Uterus (tissue), 4 donors: ENCODE measurements around the gene CD40. TPM values are rescaled to one million over a fixed set of nuclear protein-coding genes. Genes with fewer than 3 reads are reported as not detected.

Experiments used
- DNase-seq, 2 donors: peaks; one replicate each; pipeline ENCODE4 v3.0.0-alpha.2; 2019 to 2020
- H3K27ac ChIP-seq, 2 donors: fragments of 200-600 bp; sonication (generic); 1 replicate in 1 of 2; 2 replicates in 1 of 2; pipeline ENCODE4 v1.5.1; 2016 to 2018
- H3K27me3 ChIP-seq, 2 donors: fragments of 200-600 bp; sonication (generic); one replicate each; pipeline ENCODE4 v1.5.1; 2018 to 2019; ENCODE audit warnings: control low read depth in 1 of 2
- H3K36me3 ChIP-seq, 2 donors: fragments of 200-600 bp; sonication (generic); one replicate each; pipeline ENCODE4 v1.5.1; 2019; ENCODE audit warnings: control low read depth in 1 of 2
- H3K4me1 ChIP-seq, 2 donors: fragments of 200-600 bp; sonication (generic); one replicate each; pipeline ENCODE4 v1.5.1; 2018 to 2019; ENCODE audit warnings: control low read depth in 1 of 2
- H3K4me3 ChIP-seq, 2 donors: fragments of 200-600 bp; sonication (generic); 1 replicate in 1 of 2; 2 replicates in 1 of 2; pipeline ENCODE4 v1.5.1; 2018 to 2019; ENCODE audit warnings: mild to moderate bottlenecking in 1 of 2
- H3K9me3 ChIP-seq, 2 donors: fragments of 200-600 bp; sonication (generic); one replicate each; pipeline ENCODE4 v1.5.1; 2019; ENCODE audit warnings: control low read depth in 1 of 2
- CTCF ChIP-seq, 4 experiments: fragments of 200-600 bp in 2 of 4; fragments of 450-650 bp in 2 of 4; sonication (generic) in 2 of 4; IDR thresholded peaks; one replicate each; pipeline ENCODE4 v1.5.1; 2016 to 2019; ENCODE audit warnings: antibody characterized with exemption in 4 of 4, mild to moderate bottlenecking in 2 of 4, moderate library complexity in 1 of 4
- POLR2A ChIP-seq, 2 donors: fragments of 450-650 bp; IDR thresholded peaks; one replicate each; pipeline ENCODE4 v1.6.1; 2016; ENCODE audit warnings: antibody characterized with exemption in 2 of 2, mild to moderate bottlenecking in 1 of 2, moderate library complexity in 1 of 2
- intact Hi-C: fragments of 100-400 bp; cut with DNase I; formaldehyde crosslinking; loops from one replicate; pipeline ENCODE4 v1.15.1; 2023; ENCODE audit warnings: low total_unique reads
- total RNA-seq, 4 donors: library from RNA; depleted of rRNA in 3 of 4; stranded (reverse); fragments of >200 nt in 3 of 4; gene quantifications; one replicate each; pipeline versions ENCODE4 v1.1.0 to v1.2.4, GENCODE V29; 2014 to 2023
- donor health status: DM: yes; HTN: yes; CAD: no.

The CD40 gene
- total RNA-seq, 4 donors from 2014 or later: 2.6 to 36.5 (median 23.5) TPM

- H3K27ac ChIP-seq: no peak overlapping the region
- no peaks in the 10 kb centered on the region for H3K4me1 ChIP-seq
- H3K27me3 ChIP-seq: peaks cover 8 to 18% of the 10 kb centered on the region in 2 donors
- no peak for DNase-seq
- no peaks in the 10 kb centered on the region for H3K9me3 ChIP-seq
- TF ChIP-seq POLR2A (IDR thresholded peaks at IDR 0.05): no peak
- no peak for TF ChIP-seq CTCF (IDR thresholded peaks at IDR 0.05)
- intact Hi-C loops: no loop called here
- no peak overlapping the region for H3K4me3 ChIP-seq
- H3K36me3 ChIP-seq: no peaks in the 10 kb centered on the region
Observed at GRCh38 chr20:46172961-46173536, 54.9 kb downstream of the CD40 start.

GRCh38 chr20:46173652-46174468 lies 55.7 kb downstream of the CD40 start:
- intact Hi-C loops: no loop called here
- Histone ChIP-seq H3K27me3 (peaks cover 8 to 18% of the 10 kb centered on the region in 2 donors), H3K9me3 (no peaks in the 10 kb centered on the region), H3K36me3 (no peaks in the 10 kb centered on the region), H3K4me1 (no peaks in the 10 kb centered on the region), H3K27ac (no peak overlapping the region), H3K4me3 (no peak overlapping the region)
- DNase-seq: no peak
- TF ChIP-seq POLR2A (IDR thresholded peaks at IDR 0.05) (no peak), CTCF (IDR thresholded peaks at IDR 0.05) (no peak)

GRCh38 chr20:46174469-46175126 lies 56.5 kb downstream of the CD40 start:
- Histone ChIP-seq H3K4me1 (no peaks in the 10 kb centered on the region), H3K36me3 (no peaks in the 10 kb centered on the region), H3K4me3 (no peak overlapping the region), H3K27ac (no peak overlapping the region), H3K27me3 (peaks cover 8 to 18% of the 10 kb centered on the region in 2 donors), H3K9me3 (no peaks in the 10 kb centered on the region)
- peak; percentile 36 to 48 for DNase-seq
- TF ChIP-seq POLR2A (IDR thresholded peaks at IDR 0.05) (no peak), CTCF (IDR thresholded peaks at IDR 0.05) (peak; percentile 32 to 62 (median 52))
- intact Hi-C loops: no loop called here

GRCh38 chr20:46175127-46175494 lies 57.0 kb downstream of the CD40 start:
- intact Hi-C loops: no loop called here
- peaks cover 8 to 18% of the 10 kb centered on the region in 2 donors for H3K27me3 ChIP-seq

More at GRCh38 chr20:46175127-46175494, 57.0 kb downstream of the CD40 start:
- no peak overlapping the region for H3K27ac ChIP-seq
- no peak overlapping the region for H3K4me3 ChIP-seq
- TF ChIP-seq POLR2A (IDR thresholded peaks at IDR 0.05) (no peak), CTCF (IDR thresholded peaks at IDR 0.05) (no peak)
- no peaks in the 10 kb centered on the region for H3K36me3 ChIP-seq
- no peaks in the 10 kb centered on the region for H3K4me1 ChIP-seq
- no peak for DNase-seq
- no peaks in the 10 kb centered on the region for H3K9me3 ChIP-seq
